GM23248 (cell line): ENCODE data around the gene MMP23B.

Experiments used
- EZH2 ChIP-seq: fragments of 200-600 bp; sonication (generic); IDR thresholded peaks from 2 replicates; pipeline ENCODE4 v1.6.1; 2018; ENCODE audit warnings: antibody characterized with exemption, mild to moderate bottlenecking; ENCODE audit not compliant: insufficient read depth, poor library complexity, severe bottlenecking
- EZH2phosphoT487 ChIP-seq: fragments of 200-600 bp; sonication (generic); IDR thresholded peaks from 2 replicates; pipeline ENCODE4 v1.6.1; 2018; ENCODE audit warnings: antibody characterized with exemption, moderate library complexity, mild to moderate bottlenecking, low read depth; ENCODE audit not compliant: insufficient read depth

GRCh38 chr1:1582585-1583346 is 49.2 kb upstream of the MMP23B start:
- no peak for TF ChIP-seq EZH2
- no peak for TF ChIP-seq EZH2phosphoT487
